ENCODE results near the gene HACD2.

DNA sequence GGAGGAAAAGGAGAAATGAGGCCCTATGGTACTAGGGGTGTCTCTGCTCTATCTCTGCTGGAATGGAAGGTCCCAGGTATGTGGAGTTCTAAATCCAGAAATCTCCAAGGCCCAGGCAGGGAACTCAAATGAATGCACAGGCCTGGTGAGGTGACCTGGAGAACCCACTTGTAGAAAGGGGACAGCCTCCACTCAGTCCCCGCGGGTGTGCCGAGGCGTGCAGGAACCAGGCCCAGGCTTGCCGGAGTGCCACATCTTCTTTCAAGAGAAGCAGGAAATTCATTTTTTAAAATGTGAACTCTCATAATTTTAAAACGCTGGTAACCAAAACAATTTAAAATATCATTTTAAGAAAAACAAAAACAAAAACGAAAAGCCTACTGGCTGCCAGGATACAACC lies 103.8 kb downstream of the HACD2 start:
- TF ChIP-seq, protein P1, sequence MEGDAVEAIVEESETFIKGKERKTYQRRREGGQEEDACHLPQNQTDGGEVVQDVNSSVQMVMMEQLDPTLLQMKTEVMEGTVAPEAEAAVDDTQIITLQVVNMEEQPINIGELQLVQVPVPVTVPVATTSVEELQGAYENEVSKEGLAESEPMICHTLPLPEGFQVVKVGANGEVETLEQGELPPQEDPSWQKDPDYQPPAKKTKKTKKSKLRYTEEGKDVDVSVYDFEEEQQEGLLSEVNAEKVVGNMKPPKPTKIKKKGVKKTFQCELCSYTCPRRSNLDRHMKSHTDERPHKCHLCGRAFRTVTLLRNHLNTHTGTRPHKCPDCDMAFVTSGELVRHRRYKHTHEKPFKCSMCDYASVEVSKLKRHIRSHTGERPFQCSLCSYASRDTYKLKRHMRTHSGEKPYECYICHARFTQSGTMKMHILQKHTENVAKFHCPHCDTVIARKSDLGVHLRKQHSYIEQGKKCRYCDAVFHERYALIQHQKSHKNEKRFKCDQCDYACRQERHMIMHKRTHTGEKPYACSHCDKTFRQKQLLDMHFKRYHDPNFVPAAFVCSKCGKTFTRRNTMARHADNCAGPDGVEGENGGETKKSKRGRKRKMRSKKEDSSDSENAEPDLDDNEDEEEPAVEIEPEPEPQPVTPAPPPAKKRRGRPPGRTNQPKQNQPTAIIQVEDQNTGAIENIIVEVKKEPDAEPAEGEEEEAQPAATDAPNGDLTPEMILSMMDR (IDR thresholded peaks at IDR 0.05) = no peak
- TF ChIP-seq POLR2A (IDR thresholded peaks at IDR 0.05) (no peak), EP300 (IDR thresholded peaks at IDR 0.05) (no peak)

Measured in tibial nerve (tissue), 4 donors.